Activated CD4-positive, alpha-beta T cell treated with anti-CD3 and anti-CD28 coated beads, Interleukin-2, amount 50 U/mL, for 1 hour (primary cell): ENCODE results near the gene FAR2.
"Not testable (repeated sequence)": the region's sequence is repeated elsewhere in the genome, so short reads cannot be mapped to it uniquely, and the experiment has no call there.

Source experiments
- DNase-seq: peaks from one replicate; pipeline ENCODE4 v3.0.0-alpha.2; 2020

The FAR2 gene

GRCh38 chr12:29148911-29149690 is at the start of gene FAR2:
FAR2 (plus strand) TSS chr12:29149278; CDS start chr12:29270450, 121,172 bp downstream.
- DNase-seq, result peak; percentile 42

GRCh38 chr12:29102741-29103140 is 46.3 kb upstream of the FAR2 start:
- DNase-seq, result no peak

- DNase-seq, result no peak
Measured at GRCh38 chr12:29103539-29103974, 45.5 kb upstream of the FAR2 start.

- DNase-seq, result no peak
Measured at GRCh38 chr12:29104516-29104915, 44.6 kb upstream of the FAR2 start.

GRCh38 chr12:29110506-29111442 is 38.3 kb upstream of the FAR2 start:
- no peak for DNase-seq

GRCh38 chr12:29113101-29113500 is 36.0 kb upstream of the FAR2 start:
- no peak for DNase-seq

- DNase-seq, result no peak
Measured at GRCh38 chr12:29116414-29116813, 32.7 kb upstream of the FAR2 start.

GRCh38 chr12:29131539-29131938 is 17.5 kb upstream of the FAR2 start:
- DNase-seq, result no peak

GRCh38 chr12:29132316-29132715 is 16.8 kb upstream of the FAR2 start:
- DNase-seq, result no peak

- DNase-seq, result no peak
Measured at GRCh38 chr12:29133181-29133580, 15.9 kb upstream of the FAR2 start.

GRCh38 chr12:29133680-29134079 is 15.4 kb upstream of the FAR2 start:
- no peak for DNase-seq

GRCh38 chr12:29138256-29138655 is 10.8 kb upstream of the FAR2 start:
- not testable (repeated sequence) for DNase-seq

GRCh38 chr12:29138855-29139254 is 10.2 kb upstream of the FAR2 start:
- DNase-seq, result not testable (repeated sequence)

GRCh38 chr12:29145372-29146170 is 3.5 kb upstream of the FAR2 start:
- DNase-seq, result no peak

- DNase-seq, result no peak
Measured at GRCh38 chr12:29146196-29146595, 2.9 kb upstream of the FAR2 start.

- peak; percentile 6 for DNase-seq
Measured at GRCh38 chr12:29147731-29148595, 1.1 kb upstream of the FAR2 start.

- DNase-seq, result peak; percentile 12
Measured at GRCh38 chr12:29148596-29148910, 525 bp upstream of the FAR2 start.

GRCh38 chr12:29149691-29150281 is 708 bp downstream of the FAR2 start:
- DNase-seq, result no peak

GRCh38 chr12:29150462-29150861 is 1.4 kb downstream of the FAR2 start:
- DNase-seq, result no peak

- no peak for DNase-seq
Measured at GRCh38 chr12:29152223-29152868, 3.3 kb downstream of the FAR2 start.

- no peak for DNase-seq
Measured at GRCh38 chr12:29152981-29153630, 4.0 kb downstream of the FAR2 start.
